K562 (cell line): ENCODE measurements around the gene MPDZ. TPM values are rescaled to one million over a fixed set of nuclear protein-coding genes. Genes with fewer than 3 reads are reported as not detected.

Source experiments
- ATAC-seq: fragments of 200-7000 bp; cut with Tn5 transposase; 3 replicates; pipeline ENCODE4 v1.9.1; 2020; ENCODE audit warnings: moderate library complexity
- BruUV-seq: library from RNA; stranded (reverse); fragments of 400-500 nt; replicated peaks from 2 replicates; lab custom pipeline; 2021; lab: Mats Ljungman, UMichigan
- CTCF ChIA-PET: fragments of 300-600 bp; formaldehyde crosslinking; extraction: SDS; loops from one replicate; lab custom pipeline; 2021; ENCODE audit warnings: low intra/inter-chr PET ratio; lab: Yijun Ruan, JAX
- POLR2A ChIA-PET: fragments of 300-600, 350-650 bp; sonication (Branson Sonifier 250); formaldehyde crosslinking; extraction: SDS; loops from one replicate; lab custom pipeline; 2021; ENCODE audit warnings: antibody characterized with exemption, inconsistent platforms; lab: Yijun Ruan, JAX
- DNase-seq, 4 experiments: peaks; one replicate each; pipeline versions ENCODE4 v3.0.0 to v3.0.0-alpha.2; 2011 to 2018; ENCODE audit warnings: low spot score in 3 of 4, mixed read lengths in 3 of 4; ENCODE audit errors: extremely low read depth in 1 of 4
- FAIRE-seq: peaks from 2 replicates; lab custom pipeline; 2011; peaks lifted over from hg19 to GRCh38; lab: Jason Lieb, UNC
- H2AFZ ChIP-seq: 2 replicates; pipeline ENCODE4 v1.6.0; 2011; ENCODE audit warnings: low read depth, low read length, control low read depth, inconsistent platforms
- H3K27ac ChIP-seq: fragments of 200-600 bp; 3 replicates; pipeline ENCODE4 v1.8.0; 2011; ENCODE audit warnings: low read depth, mild to moderate bottlenecking, control low read depth, inconsistent platforms, low read length, moderate library complexity, mixed read lengths; ENCODE audit errors: extremely low read depth
- H3K27me3 ChIP-seq, 2 experiments: fragments of 300-600 bp in 1 of 2; 2 replicates in 1 of 2; 3 replicates in 1 of 2; pipeline versions ENCODE4 v1.6.0 to v1.8.0; 2011; ENCODE audit warnings: inconsistent platforms in 2 of 2, low read length in 2 of 2, mild to moderate bottlenecking in 1 of 2, mixed read lengths in 1 of 2, moderate library complexity in 1 of 2; ENCODE audit not compliant: control insufficient read depth in 2 of 2, insufficient read depth in 2 of 2
- H3K36me3 ChIP-seq: fragments of 300-600 bp; 3 replicates; pipeline ENCODE4 v1.8.0; 2011; ENCODE audit warnings: mild to moderate bottlenecking, low read length, inconsistent platforms; ENCODE audit not compliant: control insufficient read depth, insufficient read depth
- H3K4me1 ChIP-seq, 2 experiments: fragments of 200-600 bp in 1 of 2; replicated peaks in 1 of 2; 2 replicates in 1 of 2; 3 replicates in 1 of 2; pipeline versions ENCODE4 v1.5.1 to v1.8.0; 2011; ENCODE audit warnings: inconsistent platforms in 2 of 2, low read length in 2 of 2, mild to moderate bottlenecking in 1 of 2, mixed read lengths in 1 of 2, moderate library complexity in 1 of 2; ENCODE audit not compliant: control insufficient read depth in 2 of 2, insufficient read depth in 2 of 2
- H3K4me2 ChIP-seq: 2 replicates; pipeline ENCODE4 v1.6.1; 2011; ENCODE audit warnings: low read length, control low read depth, inconsistent platforms, mixed read lengths; ENCODE audit not compliant: insufficient read depth
- H3K4me3 ChIP-seq: fragments of 200-600 bp; sonication (generic), shearing (Covaris generic); 2 replicates; pipeline ENCODE4 v1.5.1; 2016; ENCODE audit warnings: control low read depth, inconsistent platforms
- H3K79me2 ChIP-seq: fragments of 200-600 bp; 3 replicates; pipeline ENCODE4 v1.8.0; 2011; ENCODE audit warnings: low read length, inconsistent platforms; ENCODE audit not compliant: control insufficient read depth, insufficient read depth
- H3K9ac ChIP-seq, 2 experiments: 2 replicates each; pipeline versions ENCODE4 v1.6.0 to v1.6.1; 2011; ENCODE audit warnings: low read depth in 2 of 2, low read length in 2 of 2, control low read depth in 1 of 2, inconsistent platforms in 1 of 2, mild to moderate bottlenecking in 1 of 2, mixed read lengths in 1 of 2; ENCODE audit not compliant: insufficient read depth in 1 of 2
- H3K9me1 ChIP-seq: one replicate; pipeline ENCODE4 v1.6.0; 2011; ENCODE audit warnings: inconsistent platforms, mild to moderate bottlenecking, low read length, moderate library complexity; ENCODE audit not compliant: control insufficient read depth, insufficient read depth
- H3K9me3 ChIP-seq: replicated peaks from 2 replicates; pipeline ENCODE4 v1.5.1; 2011; ENCODE audit warnings: low read depth, low read length, inconsistent platforms; ENCODE audit not compliant: control insufficient read depth, insufficient read depth
- H4K20me1 ChIP-seq: replicated peaks from 2 replicates; pipeline ENCODE4 v1.6.1; 2011; ENCODE audit warnings: low read length, inconsistent platforms, mixed read lengths; ENCODE audit not compliant: control insufficient read depth, insufficient read depth
- E2F4 ChIP-seq: sonication (generic); formaldehyde crosslinking; IDR thresholded peaks from 2 replicates; pipeline ENCODE4 v1.8.0; 2022; ENCODE audit warnings: mild to moderate bottlenecking, low read depth, missing genetic modification reagents
- HMGXB4 ChIP-seq: sonication (generic); formaldehyde crosslinking; IDR thresholded peaks from 2 replicates; pipeline ENCODE4 v1.8.1; 2023; ENCODE audit warnings: mild to moderate bottlenecking, missing genetic modification reagents
- NUFIP1 ChIP-seq: fragments of 450-650 bp; IDR thresholded peaks from 2 replicates; pipeline ENCODE4 v1.6.1; 2018; ENCODE audit not compliant: partially characterized antibody
- WGBS: fragments of 100-300 bp; shearing (Covaris generic); methylation state at CpG from one replicate; pipeline ENCODE4 v1.1.6; 2016; ENCODE audit warnings: low coverage, mixed read lengths; ENCODE audit not compliant: insufficient coverage; ENCODE audit errors: missing lambda C conversion rate; 5-methylcytosine and 5-hydroxymethylcytosine counted together
- in situ Hi-C: fragments of 300-500 bp; cut with MboI; formaldehyde crosslinking; loops from 4 replicates; pipeline ENCODE4 v1.15.0; 2018; ENCODE audit warnings: inconsistent platforms, mixed read lengths
- intact Hi-C: fragments of 100-400 bp; cut with micrococcal nuclease; formaldehyde crosslinking; loops from 2 replicates; pipeline ENCODE4 v1.14.2; 2022
- polyA plus RNA-seq, 8 experiments: library from polyadenylated mRNA; depleted of rRNA in 4 of 8; stranded (reverse) in 5 of 8; unstranded in 3 of 8; fragments of >200 nt; fragmentation: Nextera tagmentation in 2 of 8; fragmentation: Illumina TruSeq in 1 of 8; extraction: Ambion mirVana in 2 of 8; extraction: Trizol in 1 of 8; gene quantifications; 2 replicates each; pipeline versions ENCODE4 v1.2.1 to v1.2.3, GENCODE V29; 2011 to 2014; ENCODE audit warnings: inconsistent platforms in 1 of 8, missing spikeins in 1 of 8
- total RNA-seq, 7 experiments: library from RNA; depleted of rRNA in 6 of 7; stranded (reverse); fragments of >200 nt in 6 of 7; fragmentation: Illumina TruSeq in 2 of 7; extraction: Trizol in 2 of 7; gene quantifications; 2 replicates each; pipeline versions ENCODE4 v1.2.1 to v1.2.3, GENCODE V29; 2011 to 2021; ENCODE audit warnings: low replicate concordance in 1 of 7
- TF ChIP-seq, protein P1 (sequence below): sonication (generic); formaldehyde crosslinking; IDR thresholded peaks from 2 replicates; pipeline ENCODE4 v1.8.0; 2022; ENCODE audit warnings: missing genetic modification reagents, mild to moderate bottlenecking, borderline replicate concordance
- TF ChIP-seq, protein P2 (sequence below): fragments of 450-650 bp; IDR thresholded peaks from 2 replicates; pipeline ENCODE4 v1.6.1; 2016; ENCODE audit warnings: antibody characterized with exemption

The MPDZ gene
- total and polyA plus RNA-seq, 9 of the 15 experiments (the other 6 are each of a cell fraction or from before 2014, with no cell fraction given) = 3.9 to 13.2 (median 5.7) TPM

- TF ChIP-seq, protein P1, sequence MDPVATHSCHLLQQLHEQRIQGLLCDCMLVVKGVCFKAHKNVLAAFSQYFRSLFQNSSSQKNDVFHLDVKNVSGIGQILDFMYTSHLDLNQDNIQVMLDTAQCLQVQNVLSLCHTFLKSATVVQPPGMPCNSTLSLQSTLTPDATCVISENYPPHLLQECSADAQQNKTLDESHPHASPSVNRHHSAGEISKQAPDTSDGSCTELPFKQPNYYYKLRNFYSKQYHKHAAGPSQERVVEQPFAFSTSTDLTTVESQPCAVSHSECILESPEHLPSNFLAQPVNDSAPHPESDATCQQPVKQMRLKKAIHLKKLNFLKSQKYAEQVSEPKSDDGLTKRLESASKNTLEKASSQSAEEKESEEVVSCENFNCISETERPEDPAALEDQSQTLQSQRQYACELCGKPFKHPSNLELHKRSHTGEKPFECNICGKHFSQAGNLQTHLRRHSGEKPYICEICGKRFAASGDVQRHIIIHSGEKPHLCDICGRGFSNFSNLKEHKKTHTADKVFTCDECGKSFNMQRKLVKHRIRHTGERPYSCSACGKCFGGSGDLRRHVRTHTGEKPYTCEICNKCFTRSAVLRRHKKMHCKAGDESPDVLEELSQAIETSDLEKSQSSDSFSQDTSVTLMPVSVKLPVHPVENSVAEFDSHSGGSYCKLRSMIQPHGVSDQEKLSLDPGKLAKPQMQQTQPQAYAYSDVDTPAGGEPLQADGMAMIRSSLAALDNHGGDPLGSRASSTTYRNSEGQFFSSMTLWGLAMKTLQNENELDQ = no peak
- TF ChIP-seq HMGXB4 (no peak), NUFIP1 (no peak)
- TF ChIP-seq, protein P2, sequence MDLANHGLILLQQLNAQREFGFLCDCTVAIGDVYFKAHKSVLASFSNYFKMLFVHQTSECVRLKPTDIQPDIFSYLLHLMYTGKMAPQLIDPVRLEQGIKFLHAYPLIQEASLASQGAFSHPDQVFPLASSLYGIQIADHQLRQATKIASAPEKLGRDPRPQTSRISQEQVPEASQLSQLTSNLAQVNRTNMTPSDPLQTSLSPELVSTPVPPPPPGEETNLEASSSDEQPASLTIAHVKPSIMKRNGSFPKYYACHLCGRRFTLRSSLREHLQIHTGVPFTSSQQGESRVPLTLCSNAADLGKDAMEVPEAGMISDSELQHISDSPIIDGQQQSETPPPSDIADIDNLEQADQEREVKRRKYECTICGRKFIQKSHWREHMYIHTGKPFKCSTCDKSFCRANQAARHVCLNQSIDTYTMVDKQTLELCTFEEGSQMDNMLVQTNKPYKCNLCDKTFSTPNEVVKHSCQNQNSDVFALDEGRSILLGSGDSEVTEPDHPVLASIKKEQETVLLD = no peak
- TF ChIP-seq, all 486 proteins: peak for 0
Measured at GRCh38 chr9:13142776-13143175, 136.7 kb downstream of the MPDZ start (continued).

GRCh38 chr9:13141629-13142028, 137.9 kb downstream of the MPDZ start:
- Histone ChIP-seq H3K27ac (no peak overlapping the region), H3K79me2 (no peaks in the 10 kb centered on the region), H3K36me3 (no peaks in the 10 kb centered on the region), H3K4me2 (no peak overlapping the region), H2AFZ (no peak overlapping the region), H4K20me1 (no peaks in the 10 kb centered on the region; the same call in 1 of the 2 replicates), H3K4me3 (no peak overlapping the region), H3K9me1 (no peaks in the 10 kb centered on the region), H3K27me3 (no peaks in the 10 kb centered on the region), H3K4me1 (no peaks in the 10 kb centered on the region), H3K9ac (no peak overlapping the region), H3K9me3 (no peaks in the 10 kb centered on the region)
- no peak for ATAC-seq
- in situ Hi-C loops (no loop called here), intact Hi-C loops (no loop called here)
- no TSS peak for BruUV-seq
- CTCF ChIA-PET = no interaction called here
- POLR2A ChIA-PET = no interaction called here
- FAIRE-seq = no peak
- no peak for DNase-seq
- 30% methylated on average over 5 of the region's 5 CpGs for WGBS
- no peak for TF ChIP-seq E2F4 (CRISPR knock-in tag)
